GM18951 (cell line): Measurements from ENCODE around the gene MAPK9.

Experiments
- POLR2A ChIP-seq: IDR thresholded peaks from 4 replicates; pipeline ENCODE4 v1.6.1; 2011; ENCODE audit warnings: mild to moderate bottlenecking; ENCODE audit not compliant: insufficient read length, insufficient read depth; ENCODE audit errors: extremely low read depth
- in situ Hi-C: fragments of 300-500 bp; cut with MboI; formaldehyde crosslinking; loops from one replicate; pipeline ENCODE4 v1.12.0; 2022; ENCODE audit warnings: low sequenced_read_pairs, mixed read lengths, inconsistent platforms; ENCODE audit not compliant: unreplicated experiment

The MAPK9 gene

GRCh38 chr5:180291234-180291940 lies 496 bp downstream of the MAPK9 start:
- no peak for TF ChIP-seq POLR2A
- in situ Hi-C loops: no loop called here

DNA sequence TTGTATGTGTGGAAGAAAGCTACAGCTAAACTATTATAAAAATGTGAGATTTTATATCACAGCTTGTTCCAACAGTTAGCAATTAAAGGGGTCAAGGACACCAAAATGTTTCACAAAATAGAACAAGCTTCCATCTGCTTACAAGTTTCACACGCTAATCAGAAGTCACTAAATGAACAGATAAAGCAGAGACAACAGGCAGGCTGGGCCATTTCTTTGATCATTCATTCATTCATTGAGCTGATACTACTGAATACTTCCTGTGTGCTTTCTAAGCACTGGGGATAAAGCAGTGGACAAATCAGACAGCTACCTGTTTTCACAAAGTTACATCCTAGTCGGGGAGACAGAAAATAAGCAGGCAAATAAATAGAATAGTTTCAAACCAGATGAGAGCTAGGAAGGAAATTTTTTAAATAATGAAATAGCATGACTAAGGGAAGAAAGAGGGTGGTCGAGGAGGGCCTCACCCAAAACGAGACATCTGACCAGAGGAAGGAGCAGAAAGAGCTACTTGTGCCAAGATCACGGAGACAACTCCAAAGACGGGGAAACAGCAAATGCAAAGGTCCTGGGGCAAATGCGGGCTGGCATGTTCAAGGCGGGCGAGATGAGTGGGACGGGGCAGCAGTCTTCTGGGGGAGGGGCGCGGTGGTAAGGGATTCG lies 1.2 kb downstream of the MAPK9 start:
- in situ Hi-C loops: no loop called here
- no peak for TF ChIP-seq POLR2A

- TF ChIP-seq POLR2A: no peak
- in situ Hi-C loops: no loop called here
Measured at GRCh38 chr5:180289966-180290365, 1.9 kb downstream of the MAPK9 start.

- in situ Hi-C loops: no loop called here
- TF ChIP-seq POLR2A: no peak
Measured at GRCh38 chr5:180289433-180289832, 2.5 kb downstream of the MAPK9 start.

DNA sequence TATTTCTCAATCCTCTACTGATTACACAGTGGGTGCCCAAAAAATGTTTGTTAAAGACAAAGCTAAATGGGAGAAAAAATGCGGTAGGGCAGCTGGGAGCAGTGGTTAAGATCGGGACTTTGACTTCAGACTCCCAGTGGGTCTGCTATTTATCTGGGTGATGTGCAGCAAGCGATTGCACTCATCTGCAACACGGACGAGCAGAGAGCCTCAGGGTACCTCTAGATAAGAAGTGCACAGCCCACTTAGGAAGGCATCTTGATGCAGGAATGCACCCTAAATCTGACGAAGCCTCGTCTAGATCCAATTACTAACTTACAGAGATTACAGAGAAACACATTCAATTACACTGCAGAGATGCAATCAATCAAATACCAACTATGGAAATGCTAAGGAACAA lies 4.0 kb downstream of the MAPK9 start:
- in situ Hi-C loops: no loop called here
- no peak for TF ChIP-seq POLR2A

- TF ChIP-seq POLR2A: no peak
- in situ Hi-C loops: no loop called here
Measured at GRCh38 chr5:180287404-180287803, 4.5 kb downstream of the MAPK9 start.

DNA sequence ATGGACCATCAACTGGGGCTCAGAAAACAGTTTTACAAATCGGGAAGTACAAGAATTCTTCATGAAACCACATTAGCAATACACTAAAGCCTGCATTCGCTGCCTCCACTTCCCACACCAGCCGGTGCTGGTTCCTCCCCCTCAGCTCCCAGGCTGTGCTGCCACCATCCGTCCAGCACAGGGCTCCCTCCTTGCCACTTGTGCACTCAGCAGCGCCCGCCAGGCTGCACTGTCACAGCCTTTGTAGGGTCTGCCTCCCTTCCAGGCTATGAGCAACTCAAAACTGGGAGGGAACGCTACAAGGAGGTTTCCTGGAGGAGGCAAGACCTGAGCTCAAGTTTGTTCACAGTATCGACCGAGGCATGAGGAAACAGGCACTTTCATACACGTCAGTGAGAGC lies 7.7 kb downstream of the MAPK9 start:
- in situ Hi-C loops: no loop called here
- no peak for TF ChIP-seq POLR2A

GRCh38 chr5:180283026-180283615 lies 8.8 kb downstream of the MAPK9 start:
- TF ChIP-seq POLR2A: no peak
- in situ Hi-C loops: no loop called here

GRCh38 chr5:180282281-180282680 lies 9.6 kb downstream of the MAPK9 start:
- TF ChIP-seq POLR2A: no peak
- in situ Hi-C loops: no loop called here

GRCh38 chr5:180281706-180282105 lies 10.2 kb downstream of the MAPK9 start:
- TF ChIP-seq POLR2A: no peak
- in situ Hi-C loops: no loop called here

DNA sequence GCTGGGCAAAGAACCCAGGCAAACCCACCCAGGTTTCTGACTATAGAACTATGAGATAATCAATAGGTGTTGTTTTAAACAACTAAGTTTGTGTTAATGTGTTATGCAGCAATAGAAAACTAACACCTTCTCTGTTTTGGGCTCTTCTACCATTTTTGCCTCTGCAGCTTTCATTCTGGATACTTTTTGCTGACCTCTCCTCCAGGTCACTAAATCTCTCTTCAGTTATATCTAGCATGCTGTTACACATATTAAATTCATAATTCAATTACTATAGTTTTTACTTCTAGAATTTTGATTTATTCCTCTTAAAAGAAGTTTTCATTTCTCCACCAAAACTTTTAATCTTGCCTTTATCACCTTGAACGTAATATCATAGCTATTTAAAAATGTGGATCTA lies 17.2 kb downstream of the MAPK9 start:
- no peak for TF ChIP-seq POLR2A
- in situ Hi-C loops: no loop called here

DNA sequence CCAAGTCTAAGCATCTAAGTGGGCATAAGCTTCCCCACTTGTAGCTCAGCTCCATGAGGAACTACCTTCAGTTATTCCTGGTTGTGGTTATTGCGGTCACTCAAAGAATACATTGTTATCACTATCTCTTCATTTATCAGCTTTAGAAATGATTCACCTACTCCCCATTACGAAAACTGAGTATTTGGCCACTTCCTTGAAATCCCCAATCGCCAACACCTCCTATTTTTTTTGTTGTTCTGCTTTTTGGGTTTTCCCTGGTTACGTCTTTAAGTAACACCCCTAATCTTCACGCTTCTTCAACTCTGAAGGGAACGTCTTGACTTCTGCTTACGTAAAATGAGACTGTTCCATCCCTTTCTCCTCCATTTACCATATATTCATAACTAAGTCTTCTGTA lies 20.7 kb downstream of the MAPK9 start:
- in situ Hi-C loops: no loop called here

DNA sequence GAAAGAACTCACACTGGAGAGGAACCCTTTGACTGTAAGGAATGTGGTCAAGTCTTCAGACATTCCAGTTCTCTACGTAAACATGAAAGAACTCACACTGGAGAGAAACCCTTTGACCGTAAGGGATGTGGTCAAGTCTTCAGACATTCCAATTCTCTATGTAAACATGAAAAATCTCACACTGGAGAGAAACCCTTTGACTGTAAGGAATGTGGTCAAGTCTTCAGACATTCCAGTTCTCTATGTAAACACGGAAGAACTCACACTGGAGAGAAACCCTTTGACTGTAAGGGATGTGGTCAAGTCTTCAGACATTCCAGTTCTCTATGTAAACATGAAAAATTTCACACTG lies 32.6 kb downstream of the MAPK9 start:
- no peak for TF ChIP-seq POLR2A
- in situ Hi-C loops: no loop called here

More for the DNA sequence above, 20.7 kb downstream of the MAPK9 start:
- TF ChIP-seq POLR2A: no peak

DNA sequence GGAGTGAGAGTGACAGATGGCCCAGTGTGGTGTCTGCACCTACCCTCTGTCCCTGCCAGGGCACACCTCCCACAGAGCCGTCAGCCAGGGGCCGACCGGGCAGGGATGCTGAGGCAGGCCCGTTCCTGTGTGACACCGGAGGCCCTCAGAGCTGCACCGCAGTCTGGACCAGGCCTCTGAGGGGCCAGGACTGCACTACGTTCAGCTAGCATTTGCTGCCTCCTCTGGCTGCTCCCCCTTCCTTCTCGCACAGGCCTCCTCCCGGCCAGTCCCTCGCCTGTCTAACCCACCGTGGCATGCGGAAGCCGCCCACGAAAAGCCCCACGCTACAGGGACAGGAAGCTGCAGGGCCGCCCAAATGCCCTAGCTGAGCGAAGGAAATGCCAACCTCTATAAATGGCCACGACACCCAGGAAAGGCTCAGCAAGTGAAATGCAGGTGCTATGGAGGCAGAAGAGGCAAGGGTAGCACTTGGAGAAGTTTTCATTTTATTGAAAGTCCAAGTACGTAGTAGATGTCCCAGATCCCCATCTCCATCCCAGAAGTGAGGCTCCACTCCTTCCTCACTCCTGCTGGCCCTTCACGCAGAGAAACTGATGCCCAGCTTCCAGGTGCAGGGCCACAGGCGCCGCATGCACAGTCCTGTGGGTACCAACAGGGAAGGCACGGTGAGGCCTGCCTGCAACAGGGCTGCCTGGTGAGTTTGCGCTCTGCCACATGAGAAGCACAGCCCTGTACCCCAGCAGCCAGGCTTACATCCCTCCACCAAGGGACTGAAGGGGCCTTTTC lies 38.7 kb downstream of the MAPK9 start:
- in situ Hi-C loops: no loop called here
- TF ChIP-seq POLR2A: no peak

DNA sequence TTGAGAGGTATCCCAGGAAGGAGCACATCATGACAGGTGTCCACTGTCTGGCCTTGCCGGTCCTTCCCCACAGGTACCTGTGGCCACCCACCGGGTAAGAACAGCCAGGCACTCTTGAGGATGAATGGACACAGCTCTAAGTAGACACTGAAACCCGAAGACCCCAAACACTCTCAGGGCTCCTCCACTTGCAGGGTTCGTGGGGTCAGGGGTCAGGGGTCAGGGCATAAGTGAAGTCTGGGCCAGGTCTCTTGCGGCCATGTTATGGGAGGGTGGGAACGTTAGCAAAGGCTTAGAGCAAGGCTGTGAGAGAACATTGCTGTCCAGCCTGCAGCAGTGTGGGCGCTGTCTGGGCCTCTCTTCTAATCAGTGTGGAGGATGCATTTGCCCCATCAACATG lies 40.0 kb downstream of the MAPK9 start:
- in situ Hi-C loops: no loop called here
- no peak for TF ChIP-seq POLR2A
